ENCODE measurements around the gene TRMT44.

Gene TRMT44, protein sequence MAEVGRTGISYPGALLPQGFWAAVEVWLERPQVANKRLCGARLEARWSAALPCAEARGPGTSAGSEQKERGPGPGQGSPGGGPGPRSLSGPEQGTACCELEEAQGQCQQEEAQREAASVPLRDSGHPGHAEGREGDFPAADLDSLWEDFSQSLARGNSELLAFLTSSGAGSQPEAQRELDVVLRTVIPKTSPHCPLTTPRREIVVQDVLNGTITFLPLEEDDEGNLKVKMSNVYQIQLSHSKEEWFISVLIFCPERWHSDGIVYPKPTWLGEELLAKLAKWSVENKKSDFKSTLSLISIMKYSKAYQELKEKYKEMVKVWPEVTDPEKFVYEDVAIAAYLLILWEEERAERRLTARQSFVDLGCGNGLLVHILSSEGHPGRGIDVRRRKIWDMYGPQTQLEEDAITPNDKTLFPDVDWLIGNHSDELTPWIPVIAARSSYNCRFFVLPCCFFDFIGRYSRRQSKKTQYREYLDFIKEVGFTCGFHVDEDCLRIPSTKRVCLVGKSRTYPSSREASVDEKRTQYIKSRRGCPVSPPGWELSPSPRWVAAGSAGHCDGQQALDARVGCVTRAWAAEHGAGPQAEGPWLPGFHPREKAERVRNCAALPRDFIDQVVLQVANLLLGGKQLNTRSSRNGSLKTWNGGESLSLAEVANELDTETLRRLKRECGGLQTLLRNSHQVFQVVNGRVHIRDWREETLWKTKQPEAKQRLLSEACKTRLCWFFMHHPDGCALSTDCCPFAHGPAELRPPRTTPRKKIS

DNA sequence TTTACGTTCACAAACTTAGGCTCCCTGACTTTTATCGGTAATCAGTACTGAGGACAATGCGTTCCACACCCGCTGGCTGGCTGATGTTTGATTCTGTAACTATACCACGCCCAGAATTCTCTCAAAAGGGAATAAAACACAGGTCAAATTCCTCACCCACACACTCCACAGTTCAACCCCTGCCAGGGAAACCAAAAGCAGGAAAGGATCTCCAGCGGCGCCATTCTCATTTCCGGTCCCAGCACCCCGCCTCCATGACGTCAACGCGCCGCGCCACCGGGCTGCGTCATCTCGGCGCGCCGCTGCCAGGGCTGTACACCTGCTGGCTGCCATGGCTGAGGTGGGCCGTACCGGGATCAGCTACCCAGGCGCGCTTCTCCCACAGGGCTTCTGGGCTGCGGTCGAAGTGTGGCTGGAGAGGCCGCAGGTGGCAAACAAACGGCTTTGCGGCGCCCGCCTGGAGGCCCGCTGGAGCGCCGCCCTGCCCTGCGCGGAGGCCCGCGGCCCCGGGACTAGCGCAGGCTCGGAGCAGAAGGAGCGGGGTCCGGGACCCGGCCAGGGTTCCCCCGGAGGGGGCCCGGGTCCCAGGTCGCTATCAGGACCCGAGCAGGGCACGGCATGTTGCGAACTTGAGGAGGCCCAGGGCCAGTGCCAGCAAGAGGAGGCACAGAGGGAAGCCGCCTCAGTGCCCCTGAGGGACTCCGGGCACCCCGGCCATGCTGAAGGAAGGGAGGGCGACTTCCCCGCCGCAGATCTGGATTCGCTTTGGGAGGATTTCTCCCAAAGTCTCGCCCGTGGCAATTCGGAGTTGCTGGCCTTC is at the start of gene TRMT44, which contains the start of gene ACOX3:
TRMT44 (plus strand) TSS at position 286 of the 820 bp plus-strand sequence; CDS start at position 332, 46 bp downstream.
ACOX3 (minus strand) TSS at position 232 of the 820 bp plus-strand sequence. CDS start 24,202 bp downstream, outside the sequence.
- DNase-seq: peak; percentile 91

GRCh38 chr4:8391071-8391470 is 49.5 kb upstream of the TRMT44 start:
- no peak for DNase-seq

DNA sequence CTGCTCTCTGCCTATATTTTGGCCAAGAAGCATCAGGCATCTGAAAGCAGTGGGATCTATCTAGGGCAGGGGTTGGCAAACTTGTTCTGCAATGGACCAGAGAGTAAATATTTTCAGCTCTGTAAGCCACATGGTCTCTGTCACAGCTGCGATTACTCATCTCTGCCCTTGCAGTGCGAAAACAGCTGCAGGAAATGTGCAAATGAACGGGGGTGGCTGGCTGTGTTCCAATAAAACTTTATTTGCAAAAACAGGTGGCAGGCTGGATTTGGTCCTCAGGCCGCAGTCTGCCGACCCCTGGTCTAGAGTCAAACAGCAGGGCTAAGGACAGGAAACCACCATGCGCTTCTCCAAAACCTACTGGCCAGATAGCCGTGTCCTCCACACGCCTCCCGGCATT is 48.6 kb upstream of the TRMT44 start:
- no peak for DNase-seq

DNA sequence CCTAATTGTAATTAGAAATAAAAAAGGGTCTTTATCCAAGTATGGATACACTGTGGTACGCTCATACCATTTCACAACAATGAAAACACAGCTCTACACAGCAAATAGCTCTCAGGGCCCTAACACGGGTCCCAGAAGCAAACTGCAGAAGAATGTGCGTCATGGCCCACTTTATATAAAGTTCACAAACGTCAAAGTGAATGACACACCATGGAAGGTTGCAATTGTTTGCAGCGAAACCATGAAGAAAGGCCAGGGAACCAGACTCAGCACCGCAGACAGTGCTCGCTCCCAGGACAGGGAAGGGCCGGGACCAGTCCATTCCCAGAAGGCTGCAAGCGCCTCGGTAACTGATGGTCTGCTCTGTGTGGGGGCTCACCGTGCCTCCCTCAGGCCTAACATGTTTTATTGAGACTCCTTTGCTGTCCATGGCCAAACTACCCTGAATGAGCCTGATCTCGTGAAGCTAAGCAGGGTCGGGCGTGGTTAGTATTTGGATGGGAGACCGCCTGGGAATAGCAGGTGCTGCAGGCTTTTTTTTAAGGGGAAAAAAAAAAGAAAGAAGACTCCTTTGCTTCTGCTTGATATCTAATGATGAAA is 47.9 kb upstream of the TRMT44 start:
- DNase-seq: no peak

DNA sequence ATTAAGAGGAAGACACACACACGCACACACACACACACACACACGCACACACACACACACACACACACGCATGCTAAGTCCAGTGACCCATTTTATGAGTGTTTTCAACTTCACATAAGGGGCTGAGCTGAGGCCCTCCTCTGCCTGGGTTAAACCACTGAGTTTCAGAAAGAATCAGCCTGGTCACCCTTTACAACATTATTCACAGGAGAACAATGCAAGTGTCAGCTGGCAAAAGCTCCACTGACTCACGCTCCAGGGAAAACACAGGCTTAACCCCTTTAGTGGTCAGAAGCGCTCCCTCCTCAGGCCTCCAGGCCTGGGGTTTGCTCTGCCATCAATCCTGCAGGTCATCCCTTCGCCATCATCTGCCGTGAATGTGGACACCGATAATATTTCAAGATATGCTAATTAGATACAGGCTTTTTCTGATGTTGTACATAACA is 47.0 kb upstream of the TRMT44 start:
- no peak for DNase-seq

- no peak for DNase-seq
Measured at GRCh38 chr4:8394061-8394519, 46.5 kb upstream of the TRMT44 start.

DNA sequence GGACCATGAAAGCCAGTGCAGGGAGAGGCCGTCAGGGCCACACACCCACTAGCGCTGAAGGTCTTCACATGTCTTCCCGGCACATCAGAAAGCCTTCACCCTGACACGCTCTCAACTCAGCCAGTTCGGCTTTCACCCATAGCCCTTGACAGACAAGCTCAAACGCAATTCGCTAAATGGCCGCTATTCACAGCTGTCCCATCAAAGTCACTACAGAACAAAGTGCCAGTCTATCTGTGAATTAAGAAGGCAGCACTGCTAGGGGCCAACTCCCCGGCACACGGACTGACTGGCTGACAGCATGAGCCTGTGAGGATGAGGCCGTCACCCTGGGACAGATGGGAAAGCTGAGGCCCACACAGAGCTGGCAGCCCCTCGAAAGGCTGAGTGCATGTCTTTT is 45.8 kb upstream of the TRMT44 start:
- DNase-seq: no peak

GRCh38 chr4:8395504-8396296 is 44.9 kb upstream of the TRMT44 start:
- no peak for DNase-seq

DNA sequence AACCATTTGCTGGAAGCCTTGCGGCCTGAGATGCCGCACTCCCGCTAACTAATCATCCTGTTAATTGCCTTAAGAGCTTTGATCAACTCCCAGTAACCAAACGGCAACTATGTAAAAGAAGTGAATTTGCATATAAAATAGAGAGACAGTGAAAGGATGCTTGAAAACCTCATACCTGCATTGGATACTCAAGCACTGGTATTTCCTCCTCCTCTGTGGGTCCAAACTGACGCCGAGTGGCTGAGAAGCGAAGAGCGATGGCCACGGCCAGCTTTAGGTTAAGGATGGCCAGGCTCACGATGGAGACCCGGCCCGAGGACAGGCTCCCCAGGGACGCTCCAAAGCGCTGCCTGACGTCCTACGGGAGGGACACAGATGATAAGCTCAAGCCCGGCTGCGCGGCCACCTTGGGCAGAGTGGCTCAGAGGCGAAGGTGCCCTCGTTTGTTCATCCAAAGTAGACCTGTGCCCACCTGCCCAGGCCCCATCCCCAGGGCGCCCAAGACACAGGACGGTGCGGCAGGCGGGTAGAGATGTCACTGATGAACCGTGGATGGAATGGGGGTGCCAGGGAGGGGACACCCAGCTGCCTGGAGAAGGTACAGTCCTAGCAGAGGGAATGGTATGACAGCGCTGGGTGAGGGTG is 43.7 kb upstream of the TRMT44 start:
- no peak for DNase-seq

- DNase-seq: no peak
Measured at GRCh38 chr4:8398347-8398746, 42.2 kb upstream of the TRMT44 start.

DNA sequence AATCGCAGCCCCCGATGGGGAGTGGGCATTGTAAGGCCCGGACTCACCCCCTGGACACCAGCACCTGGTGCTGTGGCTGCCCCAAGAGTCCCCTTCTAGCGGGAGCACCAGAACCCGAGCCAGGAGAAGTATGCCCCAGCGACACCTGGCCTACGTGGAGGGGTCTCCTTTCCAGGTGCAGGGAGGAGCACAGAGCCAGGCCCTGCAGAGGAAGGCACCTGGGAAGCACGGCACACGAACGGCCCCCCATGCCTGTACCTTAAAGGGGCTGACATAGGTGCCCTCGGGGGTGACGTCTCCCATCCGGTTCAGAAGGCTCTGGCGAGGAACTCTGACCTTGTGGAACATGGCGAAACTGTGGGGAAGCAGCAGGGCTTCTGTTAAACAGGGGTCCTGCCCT is 41.3 kb upstream of the TRMT44 start:
- no peak for DNase-seq

DNA sequence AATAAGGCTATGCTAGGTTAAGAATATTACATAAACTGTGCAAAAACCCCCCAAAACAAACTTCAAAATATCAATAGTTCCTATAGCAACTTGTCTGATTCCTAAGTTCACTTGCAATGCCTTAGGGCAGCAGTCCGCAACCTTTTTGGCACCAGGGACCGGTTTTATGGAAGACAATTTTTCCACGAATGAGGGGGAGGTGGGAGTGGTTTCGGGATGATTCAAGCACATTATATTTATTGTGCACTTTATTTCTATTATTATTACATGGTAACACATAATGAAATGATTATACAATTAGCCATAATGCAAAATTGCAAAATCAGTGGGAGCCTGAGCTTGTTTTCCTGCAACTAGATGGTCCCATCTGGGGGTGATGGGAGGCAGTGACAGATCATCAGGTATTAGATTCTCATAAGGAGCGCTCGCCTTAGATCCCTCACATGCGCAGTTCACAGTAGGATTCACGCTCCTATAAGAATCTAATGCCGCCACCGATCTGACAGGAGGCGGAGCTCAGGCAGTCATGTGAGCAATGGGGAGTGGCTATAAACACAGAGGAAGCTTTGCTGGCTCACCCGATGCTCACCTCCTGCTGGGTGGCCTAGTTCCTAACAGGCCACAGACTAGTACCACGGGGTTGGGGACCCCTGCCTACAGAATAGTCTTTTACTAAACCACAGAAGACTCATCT is 39.8 kb upstream of the TRMT44 start:
- no peak for DNase-seq

- no peak for DNase-seq
Measured at GRCh38 chr4:8401665-8402064, 38.9 kb upstream of the TRMT44 start.

- DNase-seq: no peak
Measured at GRCh38 chr4:8402181-8402597, 38.4 kb upstream of the TRMT44 start.

GRCh38 chr4:8402640-8403039 is 37.9 kb upstream of the TRMT44 start:
- DNase-seq: no peak

GRCh38 chr4:8403173-8403753 is 37.3 kb upstream of the TRMT44 start:
- DNase-seq: peak; percentile 61

DNA sequence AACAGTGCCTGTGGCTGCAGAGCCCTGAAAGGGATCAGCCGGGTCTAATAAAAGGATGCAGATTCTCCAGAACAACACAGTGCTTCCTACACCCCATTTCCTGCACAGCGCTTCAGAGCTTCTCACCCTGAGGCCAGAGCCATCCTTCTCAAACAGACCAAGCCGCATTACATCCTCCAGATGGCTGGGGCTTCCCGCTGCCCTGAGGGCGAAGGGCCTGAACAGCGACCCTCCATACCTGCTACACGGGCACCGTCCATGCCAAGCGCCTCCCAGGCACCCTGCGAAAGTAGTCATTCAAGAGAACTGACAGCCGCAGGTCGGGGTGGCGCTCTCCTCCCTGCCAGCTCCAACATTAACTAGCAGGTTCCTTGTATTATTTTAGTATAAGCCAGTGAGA is 36.6 kb upstream of the TRMT44 start:
- no peak for DNase-seq

DNA sequence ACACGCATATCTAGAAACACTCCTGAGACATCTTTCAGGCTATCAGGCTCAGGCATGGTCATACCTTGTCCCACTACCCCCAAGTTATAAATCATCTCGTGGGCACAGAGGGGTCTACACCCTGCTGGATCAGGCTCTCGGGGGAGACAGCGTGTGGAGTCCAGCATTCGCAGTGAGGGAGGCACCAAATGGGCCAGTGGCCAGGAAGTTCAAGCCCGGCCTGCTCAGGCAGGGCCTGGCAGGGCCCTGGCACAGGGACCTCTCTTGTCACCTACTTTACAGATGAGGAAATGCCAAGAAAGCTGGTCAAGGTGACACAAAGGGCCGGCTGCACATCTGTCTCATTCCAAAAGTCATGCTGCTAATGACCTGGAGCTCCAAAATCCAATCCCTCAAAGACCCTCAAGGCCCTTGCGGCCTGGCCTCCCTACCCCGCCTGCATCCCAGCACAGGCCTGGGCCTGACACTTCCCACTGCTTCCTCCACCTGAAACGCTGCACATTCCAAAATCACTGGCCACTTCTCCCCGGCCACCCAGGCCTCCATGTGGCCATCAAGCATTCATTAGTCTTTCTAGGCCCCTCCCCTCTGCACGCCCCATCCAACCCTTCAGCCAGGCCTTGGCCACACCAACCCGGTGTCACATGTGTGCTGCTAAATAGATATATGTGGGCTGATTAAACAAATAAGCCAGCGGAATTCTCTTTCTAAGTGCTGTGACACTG is 35.6 kb upstream of the TRMT44 start:
- no peak for DNase-seq

DNA sequence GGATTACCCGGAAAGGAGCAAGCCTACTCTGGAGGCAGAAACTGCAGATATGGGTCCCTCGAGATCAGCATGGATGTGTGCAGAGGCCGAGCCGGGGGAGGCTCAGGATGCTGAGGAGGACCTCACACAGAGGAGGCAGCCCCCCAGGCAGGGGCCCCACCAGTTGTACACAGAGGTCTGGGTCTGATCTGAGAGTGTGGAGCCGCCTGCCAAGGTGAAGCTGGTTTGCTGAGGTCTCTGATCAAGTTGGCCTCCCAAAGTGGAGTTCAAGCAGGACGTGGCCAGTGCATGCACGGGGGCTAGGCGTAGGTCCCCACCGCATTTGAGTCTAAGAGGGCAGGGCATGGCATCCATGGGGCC is 35.1 kb upstream of the TRMT44 start:
- no peak for DNase-seq
